ENCODE data around the gene PTPN18.
A peak's percentile ranks its signal among the peaks of the same experiment; 100 is the strongest.

Gene PTPN18

DNA sequence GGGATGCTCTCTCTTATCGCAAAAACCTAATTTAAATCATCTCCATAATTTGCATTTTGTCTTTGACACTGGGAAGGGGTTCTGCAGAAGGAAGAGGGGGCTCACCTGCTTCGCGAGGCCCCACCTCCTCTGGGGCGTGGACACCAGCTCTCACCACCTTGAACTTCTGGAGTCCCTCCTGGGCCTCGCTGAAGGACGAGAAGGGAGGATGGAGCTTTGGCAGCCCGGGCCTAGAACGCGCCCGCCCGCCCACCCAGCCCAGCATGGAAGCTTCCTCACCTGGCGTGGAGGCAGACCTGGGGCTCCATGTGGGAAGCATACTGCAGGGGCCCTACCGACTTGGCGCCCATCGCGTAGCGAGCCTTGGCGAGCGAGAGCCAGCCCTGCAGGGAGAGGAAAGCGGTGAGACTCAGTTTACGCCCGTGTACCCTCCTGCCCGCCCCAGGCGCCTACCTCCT is 14.3 kb upstream of the PTPN18 start:
- no peak for DNase-seq (ENCODE audit: low read depth)

DNA sequence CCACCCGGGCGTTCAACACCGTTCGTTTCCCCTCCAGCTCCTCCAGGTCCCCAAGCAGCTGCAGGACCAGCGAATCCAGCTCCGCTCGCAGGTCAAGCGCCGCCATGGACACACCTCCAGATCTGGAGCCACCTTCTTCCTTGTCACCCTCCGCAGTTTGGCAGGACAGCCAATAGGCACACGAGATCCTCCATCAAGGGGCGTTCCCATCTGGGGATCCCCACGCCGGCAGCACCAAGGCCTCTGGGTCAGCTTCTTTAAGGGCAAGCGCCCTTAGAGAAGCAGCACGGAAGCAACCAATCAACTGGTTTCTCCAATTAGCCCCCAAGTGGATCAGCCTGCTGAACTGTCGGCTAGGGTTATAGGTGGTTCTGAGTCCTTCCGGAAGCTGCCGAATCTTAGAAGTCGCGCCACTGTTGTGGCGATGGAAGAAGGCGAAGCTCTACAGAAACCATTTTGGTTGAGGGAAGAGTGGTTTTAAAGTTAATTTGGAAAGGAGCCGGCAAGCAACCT is 13.8 kb upstream of the PTPN18 start:
- DNase-seq (ENCODE audit: low read depth) = peak; percentile 71

DNA sequence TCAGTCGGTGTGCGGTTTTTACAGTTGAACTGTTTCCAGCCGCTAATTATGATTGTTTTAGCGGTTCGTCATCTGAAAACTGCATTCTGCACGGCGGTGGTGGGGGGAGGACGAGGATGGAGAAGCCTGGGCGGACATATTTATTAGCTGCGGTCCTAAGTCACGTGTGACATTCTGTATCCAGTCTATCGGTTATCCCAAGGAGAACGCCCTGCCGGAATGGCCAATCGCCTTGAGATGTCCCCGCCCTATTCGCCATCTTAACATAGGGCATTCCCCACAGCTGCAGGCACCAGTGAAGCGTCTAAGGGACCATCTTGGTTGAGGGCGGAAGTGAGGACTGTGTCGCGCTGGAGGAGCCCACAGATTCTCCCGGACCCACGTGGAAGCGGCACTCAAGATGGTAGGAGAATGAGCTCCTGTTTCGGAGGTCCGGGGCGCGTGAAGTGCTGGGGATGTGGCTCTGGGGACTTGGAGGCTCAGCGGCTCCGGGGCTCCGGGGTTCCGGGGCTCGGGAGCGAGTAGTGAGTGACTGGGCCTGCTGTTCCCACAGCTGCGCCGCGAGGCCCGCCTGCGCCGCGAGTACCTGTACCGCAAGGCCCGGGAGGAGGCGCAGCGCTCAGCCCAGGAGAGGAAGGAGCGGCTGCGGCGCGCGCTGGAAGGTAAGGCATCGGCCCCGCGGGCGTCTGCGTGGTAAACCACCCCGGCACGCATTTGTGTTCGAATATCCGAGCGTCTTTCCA is 13.2 kb upstream of the PTPN18 start, which contains the start of gene IMP4:
IMP4 (plus strand) TSS at position 365 of the 743 bp plus-strand sequence; CDS start at position 401, 36 bp downstream.
- peak; percentile 91 for DNase-seq (ENCODE audit: low read depth)

DNA sequence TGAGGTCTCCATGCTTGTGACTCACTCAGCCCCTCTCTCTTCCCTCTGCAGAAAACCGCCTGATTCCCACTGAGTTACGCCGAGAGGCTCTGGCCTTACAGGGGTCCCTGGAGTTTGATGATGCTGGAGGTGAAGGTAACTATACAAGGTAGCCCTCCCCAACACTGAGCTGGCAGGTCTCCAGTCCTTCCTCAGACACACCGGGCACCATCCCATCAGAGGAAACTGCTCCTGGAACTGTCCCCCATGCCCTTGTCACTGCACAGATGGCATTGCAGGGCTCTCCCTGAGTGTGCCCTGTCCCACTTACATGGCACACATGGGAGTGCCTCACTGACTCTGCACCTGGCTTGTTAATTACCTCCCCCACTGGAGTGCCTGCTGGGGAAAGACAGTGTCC is 11.3 kb upstream of the PTPN18 start:
- no peak for DNase-seq (ENCODE audit: low read depth)

DNA sequence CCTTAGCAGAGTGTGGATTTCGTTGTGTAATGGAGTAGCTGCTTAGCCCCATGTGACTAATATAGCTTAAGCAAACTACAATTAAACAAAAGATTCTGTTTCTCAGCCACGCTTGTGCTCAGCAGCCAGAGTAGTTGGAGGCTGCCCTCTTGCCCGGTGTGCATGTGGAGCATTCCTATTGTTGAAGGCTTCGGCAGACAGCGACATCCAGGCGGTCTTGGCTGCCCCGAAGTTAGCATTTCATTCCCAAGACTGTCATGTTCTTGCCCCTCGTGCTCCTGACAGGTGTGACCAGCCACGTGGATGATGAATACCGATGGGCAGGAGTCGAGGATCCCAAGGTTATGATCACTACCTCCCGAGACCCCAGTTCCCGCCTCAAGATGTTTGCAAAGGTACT is 10.8 kb upstream of the PTPN18 start:
- no peak for DNase-seq (ENCODE audit: low read depth)

DNA sequence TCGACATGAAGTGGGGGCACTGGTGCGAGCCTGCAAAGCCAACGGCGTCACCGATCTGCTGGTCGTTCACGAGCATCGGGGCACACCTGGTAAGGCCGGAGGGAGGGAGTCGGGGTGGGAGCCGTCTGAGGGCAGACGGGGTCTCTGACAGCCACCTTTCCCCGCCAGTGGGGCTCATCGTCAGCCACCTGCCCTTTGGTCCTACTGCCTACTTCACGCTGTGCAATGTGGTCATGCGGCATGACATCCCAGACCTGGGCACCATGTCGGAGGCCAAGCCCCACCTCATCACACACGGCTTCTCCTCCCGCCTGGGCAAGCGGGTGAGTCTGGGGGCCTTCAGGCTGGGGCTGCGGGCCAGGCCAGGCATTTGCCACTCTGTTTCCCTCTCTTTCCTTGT is 10.2 kb upstream of the PTPN18 start:
- DNase-seq (ENCODE audit: low read depth) = no peak

DNA sequence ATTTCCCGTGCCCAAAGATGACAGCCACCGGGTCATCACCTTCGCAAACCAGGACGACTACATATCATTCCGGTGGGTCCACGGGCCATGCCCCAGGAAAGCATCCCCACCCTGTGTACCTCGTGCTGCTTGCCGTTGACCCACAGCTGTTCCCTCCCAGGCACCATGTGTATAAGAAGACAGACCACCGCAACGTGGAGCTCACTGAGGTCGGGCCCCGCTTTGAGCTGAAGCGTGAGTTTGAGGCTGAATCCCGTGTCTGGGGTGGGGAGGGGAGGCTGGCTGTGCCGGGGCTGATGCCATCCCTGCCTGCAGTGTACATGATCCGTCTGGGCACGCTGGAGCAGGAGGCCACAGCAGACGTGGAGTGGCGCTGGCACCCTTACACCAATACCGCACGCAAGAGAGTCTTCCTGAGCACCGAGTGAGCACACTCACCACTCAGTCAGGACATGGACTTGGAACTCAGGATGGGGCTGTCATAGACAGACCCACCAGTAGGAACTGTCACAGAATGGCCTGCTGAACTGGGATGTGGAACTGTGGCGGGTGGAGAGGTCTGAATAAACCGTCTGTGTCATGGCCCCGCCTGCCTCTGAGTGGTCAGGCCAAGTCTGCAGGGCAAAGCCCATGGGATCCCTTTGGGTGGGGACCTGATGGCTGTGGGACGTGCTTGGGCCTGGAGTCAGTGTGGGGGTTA is 9.7 kb upstream of the PTPN18 start:
- no peak for DNase-seq (ENCODE audit: low read depth)

DNA sequence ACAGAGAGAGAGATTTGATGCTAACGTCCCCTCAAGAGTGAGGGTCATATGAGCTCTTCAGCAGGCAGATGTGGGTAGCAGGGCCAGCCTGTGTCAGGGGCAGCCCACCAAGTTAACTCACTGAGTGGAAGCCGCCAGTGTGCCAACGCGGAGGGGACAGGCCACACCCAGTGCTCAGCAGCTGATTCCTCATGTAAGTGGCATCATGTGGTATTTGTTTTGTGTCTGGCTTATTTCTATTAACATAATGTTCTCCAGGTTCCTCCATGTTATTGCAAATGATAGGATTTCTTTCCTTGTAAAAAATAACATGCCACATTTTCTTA is 9.2 kb upstream of the PTPN18 start:
- no peak for DNase-seq (ENCODE audit: low read depth)

DNA sequence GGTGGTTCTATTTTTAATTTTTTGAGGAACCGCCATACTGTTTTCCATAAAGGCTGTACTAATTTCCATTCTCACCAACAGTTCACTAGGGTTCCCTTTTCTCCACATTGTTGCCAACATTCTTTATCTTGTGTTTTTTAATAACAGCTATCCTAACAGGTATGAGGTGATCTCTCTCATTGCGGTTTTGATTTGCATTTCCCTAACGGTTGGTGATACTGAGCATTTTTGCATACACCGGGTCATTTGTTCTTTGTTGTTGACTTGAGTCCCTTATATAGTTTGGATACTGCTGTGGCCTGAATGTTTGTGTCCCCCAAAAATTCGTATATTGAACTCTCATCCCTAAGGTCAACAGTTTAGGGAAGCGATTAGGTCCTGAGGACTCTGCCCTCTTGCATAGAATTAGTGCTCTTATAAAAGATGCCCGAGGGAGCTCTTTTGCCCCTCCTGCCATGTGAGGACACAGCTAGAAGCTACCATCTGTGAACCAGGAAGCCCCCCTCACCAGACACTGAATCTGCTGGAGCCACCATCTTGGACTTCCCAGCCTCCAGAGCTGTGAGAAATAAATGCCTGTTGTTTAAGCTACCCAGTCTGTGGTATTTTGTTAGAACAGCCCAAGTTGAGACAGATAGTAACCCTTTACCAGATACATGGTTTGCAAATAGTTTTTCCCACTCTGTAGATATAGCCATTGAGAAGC is 8.5 kb upstream of the PTPN18 start:
- DNase-seq (ENCODE audit: low read depth) = no peak

DNA sequence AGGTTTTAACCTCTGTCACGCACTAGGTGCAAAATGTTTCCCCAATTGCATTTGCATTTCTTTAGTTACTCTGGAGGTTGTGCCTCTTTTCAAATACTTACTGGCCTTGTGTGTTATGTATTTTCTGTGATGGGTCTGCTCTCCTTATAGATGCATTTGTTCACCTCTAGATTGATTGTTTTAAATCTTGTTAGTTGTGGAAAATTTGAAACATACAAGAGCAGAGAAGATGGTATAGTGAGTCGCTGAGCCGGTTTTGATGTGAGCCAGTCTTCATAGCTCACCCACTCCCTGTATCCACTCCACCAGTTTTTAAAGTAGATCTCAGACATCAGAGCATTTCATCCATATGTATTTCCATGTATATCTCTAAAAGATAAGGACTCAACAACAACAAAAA is 6.7 kb upstream of the PTPN18 start:
- no peak for DNase-seq (ENCODE audit: low read depth)

DNA sequence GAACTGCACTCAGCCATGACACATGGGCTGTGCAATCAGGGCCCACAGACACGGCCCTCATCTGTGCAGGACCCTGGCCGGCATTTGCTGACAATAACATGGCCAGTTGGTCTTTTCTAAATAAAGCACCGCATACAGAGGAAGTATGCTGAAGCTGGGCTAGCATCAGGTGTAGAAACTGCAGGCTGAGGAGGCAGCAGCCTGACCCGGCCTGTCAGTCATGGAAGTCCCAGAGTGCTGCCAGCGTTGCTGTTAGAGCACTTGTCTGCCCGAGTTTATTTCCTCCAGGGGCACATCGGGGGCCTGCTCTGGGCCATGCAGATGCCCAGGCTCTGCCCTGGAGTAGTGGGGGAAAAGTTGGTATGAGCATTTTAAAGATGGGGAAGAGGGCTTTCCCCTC is 4.1 kb upstream of the PTPN18 start:
- no peak for DNase-seq (ENCODE audit: low read depth)

DNA sequence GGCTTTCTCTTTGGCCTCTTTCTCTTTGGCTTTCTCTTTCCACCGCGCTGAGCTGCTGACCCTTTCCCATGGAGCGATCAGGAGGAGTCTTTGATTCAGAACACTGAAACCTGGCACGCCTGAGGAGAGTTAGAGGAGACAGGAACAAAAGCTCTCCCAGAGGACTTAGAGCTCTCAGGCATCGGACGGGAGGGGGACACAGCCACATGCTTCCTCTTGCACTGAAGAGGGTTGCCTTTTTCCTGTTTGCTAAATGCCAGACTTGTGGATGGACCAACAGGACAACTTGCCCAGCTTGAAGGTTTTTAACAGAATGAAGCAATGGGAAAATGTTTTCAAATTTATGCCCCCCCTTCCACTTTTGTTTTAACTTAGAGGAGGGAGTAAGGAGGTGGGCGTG is 3.6 kb upstream of the PTPN18 start:
- no peak for DNase-seq (ENCODE audit: low read depth)

DNA sequence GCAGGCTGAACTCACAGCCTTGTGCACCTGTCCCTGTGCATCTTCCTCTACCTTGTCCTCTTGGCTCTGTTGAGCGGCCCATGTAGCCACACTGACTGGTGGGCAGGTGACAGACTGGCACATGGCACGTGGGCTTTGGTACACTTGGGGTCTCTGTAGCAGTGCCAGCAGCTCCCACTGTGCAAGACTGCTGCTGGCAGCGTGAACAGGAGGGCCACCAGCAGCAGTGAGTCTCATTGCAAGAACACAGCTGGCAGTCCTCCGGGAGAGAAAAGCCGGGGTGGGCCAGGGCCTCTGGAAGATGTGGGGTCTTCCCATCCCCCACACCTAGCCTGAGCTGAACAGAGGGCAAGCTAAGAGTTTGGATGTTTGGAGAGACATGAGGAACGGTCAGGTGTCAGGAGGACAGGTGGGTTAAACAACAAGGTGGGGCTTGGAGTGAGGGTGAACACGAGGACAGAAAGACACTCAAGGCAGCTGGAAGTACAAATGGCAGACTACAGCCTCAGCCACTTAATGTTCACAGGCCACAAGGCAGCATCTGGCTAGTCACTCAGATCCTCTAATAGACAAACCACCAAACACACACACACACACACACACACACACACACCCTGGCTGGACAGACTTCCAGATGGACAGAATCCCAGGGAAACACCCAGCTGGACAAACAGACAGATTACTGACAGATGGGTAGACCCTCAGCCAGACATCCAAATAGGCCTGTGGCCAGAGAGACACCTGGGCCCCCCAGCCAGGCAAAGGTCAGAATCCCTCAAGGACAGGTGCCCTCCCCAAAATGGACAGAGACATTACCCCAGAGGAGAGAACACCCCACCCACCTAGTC is 2.3 kb upstream of the PTPN18 start:
- no peak for DNase-seq (ENCODE audit: low read depth)

DNA sequence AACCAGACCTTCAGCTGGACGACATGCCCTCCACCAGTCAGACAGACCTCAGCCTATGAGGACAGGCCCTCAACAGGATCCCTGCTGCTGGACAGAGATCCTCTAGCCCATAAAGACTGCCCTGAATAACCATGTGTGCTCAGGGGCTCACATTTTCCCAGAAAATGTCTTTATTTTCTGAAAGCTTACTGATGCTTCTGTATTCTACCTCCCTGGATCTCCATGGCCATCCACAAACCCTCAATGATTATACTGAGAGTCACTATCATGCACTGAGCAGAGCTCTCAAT is 1.8 kb upstream of the PTPN18 start:
- no peak for DNase-seq (ENCODE audit: low read depth)

DNA sequence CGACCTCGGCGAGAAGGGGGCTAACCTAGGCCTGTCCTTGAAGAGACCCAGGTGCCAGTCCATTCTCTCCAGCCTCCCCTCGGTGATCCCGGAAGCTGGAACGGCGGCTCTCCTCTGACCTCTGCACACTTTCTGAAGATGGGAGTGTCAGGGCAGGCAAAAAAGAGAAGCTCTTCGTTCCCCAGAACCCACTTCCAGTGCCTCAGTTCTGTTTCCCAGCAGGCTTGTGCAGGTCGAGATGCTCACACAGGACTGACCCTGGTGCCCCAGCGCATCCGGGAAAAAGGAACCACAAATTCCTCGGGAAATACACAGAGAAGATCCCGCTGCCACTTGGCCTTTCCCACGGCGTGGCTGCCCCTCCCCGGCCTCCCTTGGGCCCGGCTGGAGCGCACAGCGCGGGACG is 681 bp upstream of the PTPN18 start:
- no peak for DNase-seq (ENCODE audit: low read depth)

DNA sequence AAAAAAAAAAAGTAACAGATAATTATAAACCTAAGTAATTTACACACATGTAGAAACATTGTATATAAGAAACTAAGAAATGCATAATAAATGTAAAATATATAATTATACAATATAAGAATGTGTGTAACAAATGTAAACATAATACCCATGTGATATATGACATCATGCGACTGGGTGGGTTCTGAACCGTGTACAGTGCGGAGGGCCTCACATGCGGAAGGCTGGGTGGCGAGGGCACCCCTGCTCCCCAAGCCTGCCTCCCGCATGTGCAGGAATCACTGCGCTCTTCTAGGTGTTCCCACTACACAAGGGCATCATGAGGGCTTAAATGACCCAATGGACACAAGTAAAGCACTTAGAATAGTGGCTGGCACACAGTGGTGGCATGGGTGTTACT is 2.0 kb downstream of the PTPN18 start:
- DNase-seq (ENCODE audit: low read depth) = no peak

DNA sequence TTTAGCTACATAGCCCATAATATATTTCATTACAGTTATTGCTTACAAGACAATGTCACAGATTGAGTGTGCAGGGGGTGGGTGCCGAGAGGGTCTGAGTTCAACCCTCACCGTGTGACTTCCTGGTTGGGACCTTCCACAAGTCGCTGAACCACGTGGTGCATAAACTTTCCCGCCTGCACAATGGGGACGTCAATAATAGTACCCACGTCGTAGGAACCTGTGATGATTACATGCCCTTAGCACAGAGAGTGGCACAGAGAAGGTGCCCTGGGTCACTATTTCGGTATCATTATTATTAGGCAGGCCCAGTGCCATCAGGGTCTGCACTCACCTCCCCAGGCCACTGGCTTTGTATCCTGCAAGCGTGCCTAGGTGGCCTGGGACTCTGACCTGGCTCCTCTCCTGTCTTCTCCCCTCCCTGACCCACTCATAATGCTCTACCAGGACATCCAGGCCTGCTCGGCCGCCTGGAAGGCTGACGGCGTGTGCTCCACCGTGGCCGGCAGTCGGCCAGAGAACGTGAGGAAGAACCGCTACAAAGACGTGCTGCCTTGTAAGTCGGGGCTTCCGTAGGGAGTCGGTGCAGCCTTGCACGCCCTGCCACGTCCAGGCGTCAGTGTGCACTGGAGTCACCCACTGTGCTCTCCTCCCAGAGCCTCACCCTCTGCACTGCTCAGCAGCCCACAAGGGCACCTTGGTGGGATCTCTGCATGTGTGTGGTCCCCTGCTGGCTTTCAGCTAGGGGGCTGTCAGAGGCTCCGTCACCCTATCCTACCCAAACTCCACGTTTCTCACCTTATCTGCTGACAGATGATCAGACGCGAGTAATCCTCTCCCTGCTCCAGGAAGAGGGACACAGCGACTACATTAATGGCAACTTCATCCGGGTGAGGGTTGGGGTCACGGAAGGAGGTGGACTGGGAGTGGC is 2.8 kb downstream of the PTPN18 start:
- DNase-seq (ENCODE audit: low read depth) = no peak

DNA sequence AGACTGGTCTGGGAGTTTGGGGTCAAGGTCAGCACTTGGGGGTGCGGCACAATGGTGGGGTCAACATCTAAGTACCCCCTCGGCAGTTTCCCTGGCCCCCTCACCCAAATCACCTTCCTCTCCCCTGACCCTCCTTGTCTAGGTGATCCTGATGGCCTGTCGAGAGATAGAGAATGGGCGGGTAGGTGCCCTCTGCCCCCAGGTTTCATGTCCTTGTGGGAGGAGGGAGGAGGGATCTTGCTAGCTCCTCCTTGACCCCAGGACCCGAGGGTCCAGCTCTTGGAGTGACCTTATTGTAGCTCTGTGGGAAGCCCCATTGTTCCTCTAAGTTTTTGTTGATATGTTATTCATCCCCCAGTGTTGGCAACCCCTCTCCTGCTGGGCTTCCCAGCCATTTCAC is 3.6 kb downstream of the PTPN18 start:
- DNase-seq (ENCODE audit: low read depth) = no peak

DNA sequence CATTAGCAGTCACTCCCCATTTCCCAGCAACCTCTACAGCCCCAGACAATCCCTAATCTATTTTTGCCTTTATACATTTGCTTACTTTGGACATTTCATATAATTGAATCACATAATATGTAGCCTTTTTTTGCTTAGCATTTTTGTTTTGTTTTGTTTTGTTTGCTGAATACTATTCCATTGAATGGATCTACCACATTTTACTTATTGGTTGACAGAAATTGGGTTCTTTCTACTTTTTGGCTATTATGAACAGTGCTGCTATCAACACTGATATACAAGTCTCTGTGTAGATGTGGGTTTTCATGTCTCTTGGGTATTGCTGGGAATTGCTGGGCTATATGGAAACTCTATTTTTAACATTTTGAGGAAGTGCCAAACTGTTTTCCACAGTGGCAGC is 7.6 kb downstream of the PTPN18 start:
- no peak for DNase-seq (ENCODE audit: low read depth)

DNA sequence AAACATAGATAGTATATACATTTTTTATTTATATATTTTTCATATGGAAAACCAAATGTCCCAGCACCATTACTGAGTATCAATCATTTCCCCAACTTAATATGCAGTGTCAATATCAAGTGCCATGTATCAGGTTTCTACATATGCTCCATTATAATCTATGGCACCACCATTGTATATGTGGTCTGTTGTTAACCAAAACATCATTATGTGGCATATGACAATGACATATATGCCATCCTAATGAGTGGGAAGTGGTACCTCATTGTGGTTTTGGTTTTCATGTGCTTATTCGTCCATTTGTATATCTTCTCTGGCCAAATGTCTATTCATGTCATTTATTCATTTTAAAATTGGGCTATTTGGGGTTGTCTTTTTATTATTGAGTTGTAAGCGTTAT is 9.2 kb downstream of the PTPN18 start:
- no peak for DNase-seq (ENCODE audit: low read depth)

DNA sequence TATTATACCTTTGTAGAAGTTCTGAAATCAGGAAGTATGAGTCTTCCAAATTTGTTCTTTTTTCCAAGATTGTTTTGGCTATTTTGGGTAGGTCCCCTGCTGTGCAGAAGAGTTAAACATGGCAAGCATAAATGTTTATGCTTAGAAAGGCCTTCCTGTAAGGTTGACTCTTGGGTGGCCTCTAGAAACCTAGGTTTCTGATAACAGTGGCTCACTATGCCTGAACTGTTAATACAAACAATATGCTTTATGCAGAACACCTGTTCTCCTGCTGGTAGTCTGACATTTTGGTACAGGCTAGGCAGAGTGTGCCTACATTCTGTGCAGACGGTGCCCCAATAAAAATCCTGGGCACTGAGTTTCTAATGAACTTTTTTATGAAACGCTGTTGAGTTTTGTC is 10.1 kb downstream of the PTPN18 start:
- DNase-seq (ENCODE audit: low read depth) = no peak

All from activated gamma-delta T cell treated with anti-CD3 and anti-CD28 coated beads, Interleukin-2, amount 50 U/mL, for 16 hours (primary cell).